GM18858 (cell line): Measurements from ENCODE around the gene JMJD7.

Source experiments
- ATAC-seq: cut with Tn5 transposase; IDR thresholded peaks from one replicate; pipeline ENCODE4 v1.9.1; 2021; ENCODE audit not compliant: unreplicated experiment

Gene JMJD7

DNA sequence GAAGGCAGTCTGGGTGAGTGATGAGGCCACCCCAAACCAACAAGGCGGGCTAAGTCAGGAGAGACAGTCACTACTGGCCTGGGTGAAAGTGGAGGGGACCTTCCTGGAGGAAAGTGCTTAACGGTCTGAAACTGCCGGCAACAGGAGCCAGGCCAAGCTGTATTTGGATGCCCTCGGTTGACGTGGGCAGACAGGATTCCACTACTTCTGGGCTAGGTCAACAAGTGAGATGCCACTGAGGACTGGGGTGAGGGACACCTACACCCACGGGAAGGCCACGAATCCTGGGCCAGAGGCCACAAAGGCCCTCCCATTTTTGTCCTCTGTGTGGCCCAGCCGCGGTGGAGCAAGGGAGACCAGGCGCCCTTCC lies 53.6 kb downstream of the JMJD7 start:
- no peak for ATAC-seq

DNA sequence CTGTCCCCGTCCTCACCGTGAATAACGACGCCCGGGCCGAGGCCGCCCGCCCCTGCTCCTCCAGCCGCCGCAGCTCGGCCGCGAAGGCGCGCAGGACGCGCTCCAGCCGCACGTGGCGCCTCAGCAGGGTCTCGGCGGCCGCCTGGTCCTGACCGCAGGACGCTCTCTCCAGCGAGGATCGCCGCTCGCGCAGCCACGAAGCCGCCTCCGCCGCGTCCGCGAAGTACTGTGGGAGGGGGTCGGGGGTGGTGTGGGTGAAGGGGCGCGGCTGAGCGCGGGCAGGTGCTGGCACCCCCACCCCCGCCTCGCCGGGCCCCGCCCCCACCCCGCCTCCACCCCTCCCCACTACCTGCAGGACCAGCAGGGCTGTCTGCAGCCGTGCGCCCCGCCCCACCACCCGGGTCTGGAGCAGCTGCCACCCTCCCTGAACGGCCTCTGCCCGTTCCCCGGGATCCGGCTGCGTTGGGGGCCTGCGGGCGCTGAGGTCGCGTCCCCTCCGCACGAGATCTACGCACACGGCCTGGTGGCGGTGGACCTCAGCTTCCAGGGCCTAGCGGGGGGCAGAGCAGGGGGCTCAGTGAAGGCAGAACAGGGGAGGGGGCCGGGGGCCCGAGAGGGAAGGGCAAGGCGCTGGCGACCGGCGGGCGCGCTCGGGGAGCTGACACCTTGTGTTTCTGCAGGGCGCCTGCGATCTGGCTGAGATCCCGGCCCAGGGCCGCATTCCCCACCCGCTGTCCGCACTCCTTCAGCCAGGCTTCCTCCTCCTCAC lies 54.2 kb downstream of the JMJD7 start:
- no peak for ATAC-seq

DNA sequence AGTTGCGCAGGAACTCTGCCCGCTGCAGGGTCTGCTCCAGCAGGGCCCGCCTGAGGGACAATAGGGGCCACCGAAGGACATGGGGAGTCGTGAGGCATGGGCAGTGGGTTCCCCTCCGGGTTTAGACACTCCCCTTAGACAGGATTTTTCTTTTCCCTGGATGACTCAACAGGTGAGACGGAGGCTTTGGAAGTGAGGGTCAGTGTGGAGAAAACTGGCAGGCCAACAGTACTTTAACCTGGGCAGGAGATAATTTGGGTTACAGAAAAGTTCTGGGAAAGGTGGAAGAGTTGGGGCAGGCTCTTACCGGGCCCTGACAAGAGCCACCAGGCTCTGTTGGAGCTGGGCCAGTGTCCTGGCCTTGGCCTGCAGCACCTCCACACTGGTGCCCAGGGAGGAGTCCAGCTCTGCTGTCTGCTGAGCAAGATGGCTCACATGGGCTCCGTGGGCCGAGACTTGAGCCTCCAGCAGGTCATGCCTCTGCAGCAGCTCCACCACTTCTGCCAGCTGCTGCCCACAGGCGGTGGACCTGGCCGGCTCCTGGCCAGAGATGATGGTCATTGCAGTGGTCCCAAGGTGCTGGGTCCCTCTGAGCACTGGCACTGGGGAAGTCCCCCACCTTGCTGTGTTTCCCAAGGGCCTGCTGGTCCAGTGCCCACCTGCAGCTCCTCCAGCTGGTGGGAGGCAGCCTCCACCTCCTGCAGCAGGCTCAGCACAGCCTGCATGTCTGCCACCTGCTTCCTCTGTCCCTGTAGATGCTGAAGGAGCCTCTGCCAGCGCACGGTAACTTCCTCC lies 55.0 kb downstream of the JMJD7 start:
- ATAC-seq: no peak

- no peak for ATAC-seq
These were observed 55.6 kb downstream of the JMJD7 start for GRCh38 chr15:41883484-41883825.

GRCh38 chr15:41884458-41884857 lies 56.6 kb downstream of the JMJD7 start:
- no peak for ATAC-seq

DNA sequence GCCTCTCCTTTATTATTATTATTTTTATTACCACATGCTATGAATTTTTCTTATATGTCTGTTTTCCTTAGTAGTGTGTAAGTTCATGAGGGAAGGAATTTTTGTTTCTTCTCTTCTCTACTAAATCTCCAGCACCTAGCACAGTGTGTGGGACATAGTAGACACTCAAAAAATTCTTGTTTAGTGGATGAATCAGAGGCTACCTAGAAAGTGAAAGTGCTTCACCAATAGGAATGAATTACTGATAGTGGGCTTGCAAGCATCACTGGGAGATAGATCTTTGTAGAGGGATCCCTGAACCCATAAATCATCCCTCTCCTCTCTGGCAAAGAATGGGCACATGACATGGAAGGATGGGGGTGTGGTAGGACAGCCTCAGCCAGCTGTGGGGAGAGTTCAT lies 57.4 kb downstream of the JMJD7 start:
- ATAC-seq: no peak

- ATAC-seq: no peak
These were observed 57.9 kb downstream of the JMJD7 start for GRCh38 chr15:41885841-41886240.

DNA sequence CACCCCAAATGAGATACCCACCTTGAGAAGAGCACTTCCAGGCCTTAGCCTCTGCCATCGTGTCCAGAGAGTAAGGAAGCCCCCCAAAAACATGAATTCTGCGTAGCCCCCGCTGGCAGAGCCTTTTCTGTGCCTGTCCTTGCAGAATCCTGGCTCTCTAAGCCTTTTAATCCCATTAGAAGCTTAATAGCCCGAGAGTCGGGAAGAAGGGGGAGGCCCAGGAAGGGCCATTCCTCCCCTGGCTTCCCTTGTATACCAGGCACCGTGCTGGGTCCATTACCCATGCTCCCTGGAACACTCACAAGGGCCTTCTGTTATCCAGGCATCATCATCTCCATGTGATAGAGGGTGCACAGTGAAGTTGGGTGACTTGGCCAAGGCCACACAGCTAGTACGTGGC lies 58.8 kb downstream of the JMJD7 start:
- no peak for ATAC-seq

GRCh38 chr15:41887161-41887560 lies 59.3 kb downstream of the JMJD7 start:
- ATAC-seq: no peak
